NCI-H2196 (cell line): ENCODE results near the gene MYO9A.

Experiments
- DNase-seq: peaks from one replicate; lab custom pipeline; 2025; ENCODE audit not compliant: unreplicated experiment; lab: John Stamatoyannopoulos, UW

Gene MYO9A, protein sequence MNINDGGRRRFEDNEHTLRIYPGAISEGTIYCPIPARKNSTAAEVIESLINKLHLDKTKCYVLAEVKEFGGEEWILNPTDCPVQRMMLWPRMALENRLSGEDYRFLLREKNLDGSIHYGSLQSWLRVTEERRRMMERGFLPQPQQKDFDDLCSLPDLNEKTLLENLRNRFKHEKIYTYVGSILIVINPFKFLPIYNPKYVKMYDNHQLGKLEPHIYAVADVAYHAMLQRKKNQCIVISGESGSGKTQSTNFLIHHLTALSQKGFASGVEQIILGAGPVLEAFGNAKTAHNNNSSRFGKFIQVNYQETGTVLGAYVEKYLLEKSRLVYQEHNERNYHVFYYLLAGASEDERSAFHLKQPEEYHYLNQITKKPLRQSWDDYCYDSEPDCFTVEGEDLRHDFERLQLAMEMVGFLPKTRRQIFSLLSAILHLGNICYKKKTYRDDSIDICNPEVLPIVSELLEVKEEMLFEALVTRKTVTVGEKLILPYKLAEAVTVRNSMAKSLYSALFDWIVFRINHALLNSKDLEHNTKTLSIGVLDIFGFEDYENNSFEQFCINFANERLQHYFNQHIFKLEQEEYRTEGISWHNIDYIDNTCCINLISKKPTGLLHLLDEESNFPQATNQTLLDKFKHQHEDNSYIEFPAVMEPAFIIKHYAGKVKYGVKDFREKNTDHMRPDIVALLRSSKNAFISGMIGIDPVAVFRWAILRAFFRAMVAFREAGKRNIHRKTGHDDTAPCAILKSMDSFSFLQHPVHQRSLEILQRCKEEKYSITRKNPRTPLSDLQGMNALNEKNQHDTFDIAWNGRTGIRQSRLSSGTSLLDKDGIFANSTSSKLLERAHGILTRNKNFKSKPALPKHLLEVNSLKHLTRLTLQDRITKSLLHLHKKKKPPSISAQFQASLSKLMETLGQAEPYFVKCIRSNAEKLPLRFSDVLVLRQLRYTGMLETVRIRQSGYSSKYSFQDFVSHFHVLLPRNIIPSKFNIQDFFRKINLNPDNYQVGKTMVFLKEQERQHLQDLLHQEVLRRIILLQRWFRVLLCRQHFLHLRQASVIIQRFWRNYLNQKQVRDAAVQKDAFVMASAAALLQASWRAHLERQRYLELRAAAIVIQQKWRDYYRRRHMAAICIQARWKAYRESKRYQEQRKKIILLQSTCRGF (N-terminal part only)

DNA sequence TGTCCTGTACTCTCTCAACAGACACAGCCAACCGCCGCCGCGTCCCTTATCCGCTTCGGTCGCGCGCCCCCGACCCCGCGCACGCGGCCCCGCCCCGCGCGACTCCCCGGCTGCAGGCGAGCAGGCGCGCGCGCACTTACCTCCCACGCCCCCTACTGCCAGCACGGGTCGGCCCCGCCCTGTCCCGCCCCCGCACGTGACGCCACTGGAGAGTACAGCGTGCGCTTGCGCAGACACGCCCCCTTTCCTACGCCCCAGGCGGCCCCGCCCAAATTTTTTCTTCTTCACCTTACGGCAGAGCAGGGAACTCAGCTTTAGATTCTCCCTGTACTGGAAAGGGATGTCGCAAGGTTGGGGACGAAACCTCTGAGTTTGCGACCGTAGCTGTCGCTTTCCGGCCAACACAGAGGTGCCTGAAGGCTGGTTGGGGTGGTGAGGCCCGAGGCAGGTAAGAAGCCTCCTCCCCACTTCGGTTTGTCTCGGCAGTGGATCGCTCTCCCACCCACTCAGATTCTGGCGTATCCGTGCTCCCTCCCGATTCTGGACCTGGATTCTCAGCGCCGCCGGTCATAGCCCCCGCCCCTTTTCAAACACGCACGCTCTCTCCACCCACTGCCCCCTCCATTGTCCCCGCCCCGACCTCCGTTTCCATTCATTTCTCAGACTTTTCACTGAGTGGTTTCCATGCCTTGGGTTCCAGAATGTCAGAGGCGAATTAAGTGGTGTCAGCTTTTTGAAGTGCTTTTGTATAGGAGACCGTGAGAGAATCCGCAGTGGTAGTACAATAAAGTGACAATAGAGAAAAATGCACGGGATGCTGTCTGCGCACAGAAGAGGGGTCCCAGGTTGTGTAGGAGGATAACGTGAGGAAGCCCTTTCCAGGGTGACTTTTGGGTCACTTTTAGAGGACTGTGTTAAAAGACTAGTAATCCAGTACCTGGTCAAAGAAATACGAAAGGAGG, at the start of gene MYO9A, which contains the start of gene SENP8:
Gene MYO9A (minus strand): TSS at position 134 of the 962 bp plus-strand sequence. CDS start 71,587 bp downstream, outside the sequence.
Gene SENP8 (plus strand): TSS at position 387 of the 962 bp plus-strand sequence. CDS start 21,221 bp downstream, outside the sequence.
- DNase-seq, result peak; percentile 91

DNA sequence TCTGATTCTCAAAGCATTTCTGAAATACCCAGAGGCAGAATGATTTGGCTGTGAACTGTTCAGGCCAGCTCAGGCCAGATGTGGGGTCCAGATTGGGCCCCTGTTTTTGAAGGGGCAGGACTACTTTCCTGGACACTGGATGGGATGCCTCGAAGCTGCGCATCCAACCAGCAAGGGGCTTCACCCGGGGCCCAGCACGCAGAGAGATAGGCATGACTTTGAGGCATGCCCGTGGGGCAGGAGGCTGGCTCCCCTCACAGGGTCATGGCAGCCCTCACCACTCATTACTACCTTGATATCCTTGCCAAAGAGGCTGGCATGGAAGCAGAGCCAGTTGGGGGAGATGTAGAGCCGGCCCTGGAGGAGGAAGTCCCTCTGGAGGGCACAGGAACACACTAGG, 49.5 kb upstream of the MYO9A start:
- DNase-seq, result no peak

DNA sequence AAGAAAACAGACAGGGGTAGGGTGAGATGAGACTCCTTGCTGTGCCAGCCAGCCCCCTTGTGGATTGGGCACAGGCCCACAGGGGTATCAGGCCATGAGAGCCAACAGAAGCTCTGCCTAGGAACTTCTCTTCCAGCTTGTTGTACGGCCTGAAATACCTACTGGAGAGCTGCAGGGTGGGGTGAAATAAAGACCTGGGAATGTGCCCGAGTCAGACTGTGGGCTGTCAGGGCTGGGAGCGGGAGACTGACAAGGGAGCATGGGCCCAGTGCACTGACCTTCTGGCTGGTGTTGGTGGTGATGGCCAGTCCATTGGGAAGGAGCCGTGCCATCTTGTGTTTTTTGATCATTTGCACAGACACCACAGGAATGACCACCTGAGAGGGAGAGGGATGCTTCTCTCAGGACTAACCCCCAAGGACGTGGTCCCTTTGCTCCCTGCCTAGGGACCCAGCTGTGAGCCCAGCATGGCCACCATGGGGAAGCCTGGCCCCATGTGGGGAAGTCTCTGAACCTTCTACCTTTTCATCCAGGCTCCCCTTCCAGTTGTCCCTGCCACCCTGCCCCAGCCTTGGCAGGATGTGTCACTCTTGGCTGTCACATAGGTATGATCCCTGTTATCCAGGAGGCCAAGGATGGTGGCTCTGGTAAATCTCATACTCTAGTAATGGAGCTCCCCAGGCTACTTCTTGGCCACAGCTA, 48.9 kb upstream of the MYO9A start:
- no peak for DNase-seq

DNA sequence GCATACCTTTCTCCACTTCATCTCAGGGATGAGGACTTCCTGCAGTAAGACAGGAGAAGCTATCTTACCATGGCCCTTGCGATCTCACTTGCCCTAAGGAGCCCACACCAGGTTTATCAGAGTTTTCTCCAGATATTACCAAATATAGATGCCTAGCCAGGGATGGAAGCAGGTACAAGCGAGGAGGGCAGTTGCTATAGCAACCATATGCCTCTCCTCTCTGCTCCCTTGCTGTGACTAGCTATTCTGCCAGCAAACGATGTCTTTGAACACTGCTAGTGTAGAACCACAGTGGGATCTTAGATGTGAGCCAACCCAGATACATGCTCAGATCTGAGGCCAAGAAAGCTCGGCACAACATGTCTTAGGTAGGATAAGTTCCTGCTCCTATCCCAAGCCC, 45.8 kb upstream of the MYO9A start:
- no peak for DNase-seq

DNA sequence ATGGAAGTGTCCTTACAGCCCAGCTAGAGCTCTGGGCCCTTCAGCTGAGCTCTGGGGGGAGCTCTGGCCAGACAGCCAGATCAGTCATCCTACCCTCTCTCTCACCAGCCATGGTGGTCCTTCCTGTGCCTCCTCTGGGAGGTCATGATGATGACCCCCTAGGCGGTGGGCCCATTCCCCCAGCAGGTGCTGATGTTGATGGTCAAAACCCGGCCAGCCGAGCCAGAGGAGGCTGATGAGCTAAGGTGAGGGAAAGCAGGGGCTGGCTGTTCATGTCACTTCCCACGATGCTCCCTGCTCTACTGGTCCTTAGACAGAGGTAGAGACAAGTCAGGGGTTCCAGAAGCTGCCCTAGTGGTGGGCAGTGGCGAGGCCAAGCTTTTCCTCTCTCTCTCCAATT, 44.6 kb upstream of the MYO9A start:
- no peak for DNase-seq

DNA sequence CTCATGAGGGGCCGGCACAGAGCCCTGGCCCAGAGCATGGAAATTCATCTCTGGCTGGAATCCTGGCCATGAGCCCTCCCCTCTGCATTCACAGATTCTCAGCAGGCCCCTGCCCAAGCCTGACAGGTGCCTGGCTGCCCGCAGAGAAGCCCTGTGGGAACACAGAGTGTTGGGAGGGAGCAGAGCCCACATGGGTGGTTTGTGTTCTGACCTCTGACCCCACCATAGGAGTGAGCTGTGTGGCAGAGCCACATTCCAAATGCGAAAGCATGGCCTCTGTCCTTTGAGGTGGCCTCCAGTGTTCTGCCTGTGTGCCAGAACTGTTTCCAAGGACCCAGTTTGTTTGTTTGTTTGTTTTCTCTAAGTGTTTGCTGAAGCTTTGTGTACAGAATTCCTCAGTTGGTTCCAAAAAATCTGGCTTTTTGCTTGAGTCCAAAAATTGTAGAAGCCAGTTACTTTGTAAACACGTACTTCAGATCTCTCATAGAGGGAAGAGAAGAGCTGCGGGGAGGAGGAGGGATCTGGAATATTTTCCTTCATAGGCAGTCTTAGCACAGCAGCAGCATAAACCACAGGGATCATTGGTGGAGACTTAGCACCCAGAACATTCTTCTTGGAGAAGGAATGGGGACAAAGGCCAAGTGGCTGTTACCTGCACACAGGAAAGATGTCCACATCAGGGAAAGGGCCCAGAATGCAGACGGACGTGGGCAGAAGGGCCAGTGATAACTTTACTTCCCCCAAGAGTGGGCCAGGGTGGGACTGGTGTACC, 43.6 kb upstream of the MYO9A start:
- no peak for DNase-seq

DNA sequence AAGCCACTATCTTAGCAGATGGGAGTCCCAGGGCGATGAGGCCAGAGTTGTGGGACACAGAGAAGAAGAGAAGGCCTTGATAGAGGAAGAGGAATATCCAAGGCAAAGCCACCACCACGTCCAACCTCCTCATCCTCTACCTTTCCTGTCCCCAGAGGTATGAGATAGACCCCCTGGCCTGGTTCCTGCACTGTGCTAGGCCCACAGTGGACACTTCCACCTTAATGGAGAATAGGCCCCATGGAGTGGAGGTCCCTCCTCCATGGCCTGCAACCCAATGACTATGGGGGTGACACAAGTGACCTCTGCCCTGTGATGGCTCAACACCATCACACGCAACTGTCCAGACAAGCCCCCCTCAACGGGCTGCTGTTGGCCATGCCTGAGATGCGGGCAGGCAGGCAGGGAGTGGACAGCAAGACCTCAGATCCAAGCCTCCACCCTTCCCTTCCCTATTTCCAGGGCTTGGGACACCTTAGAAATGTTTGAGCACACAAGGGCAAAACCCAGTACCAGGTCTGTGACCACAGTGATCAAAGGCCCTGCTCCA, 42.8 kb upstream of the MYO9A start:
- no peak for DNase-seq

DNA sequence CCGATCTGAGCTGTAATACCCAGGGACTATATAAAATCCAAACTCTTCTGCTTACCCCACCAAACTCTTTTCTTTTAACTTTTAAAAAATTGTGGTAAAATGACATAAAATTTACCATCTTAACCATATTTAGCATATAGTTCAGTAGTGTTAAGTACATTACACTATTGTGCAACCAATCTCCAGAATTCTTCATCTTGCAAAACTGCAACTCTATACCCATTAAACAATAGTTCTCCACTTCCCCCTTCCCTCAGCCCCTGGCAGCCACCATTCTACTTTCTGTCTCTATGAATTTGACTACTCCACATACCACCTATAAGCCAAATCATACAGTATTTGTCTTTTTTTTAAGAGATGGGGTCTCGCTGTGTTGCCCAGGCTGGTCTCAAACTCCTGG, 39.0 kb upstream of the MYO9A start:
- no peak for DNase-seq

DNA sequence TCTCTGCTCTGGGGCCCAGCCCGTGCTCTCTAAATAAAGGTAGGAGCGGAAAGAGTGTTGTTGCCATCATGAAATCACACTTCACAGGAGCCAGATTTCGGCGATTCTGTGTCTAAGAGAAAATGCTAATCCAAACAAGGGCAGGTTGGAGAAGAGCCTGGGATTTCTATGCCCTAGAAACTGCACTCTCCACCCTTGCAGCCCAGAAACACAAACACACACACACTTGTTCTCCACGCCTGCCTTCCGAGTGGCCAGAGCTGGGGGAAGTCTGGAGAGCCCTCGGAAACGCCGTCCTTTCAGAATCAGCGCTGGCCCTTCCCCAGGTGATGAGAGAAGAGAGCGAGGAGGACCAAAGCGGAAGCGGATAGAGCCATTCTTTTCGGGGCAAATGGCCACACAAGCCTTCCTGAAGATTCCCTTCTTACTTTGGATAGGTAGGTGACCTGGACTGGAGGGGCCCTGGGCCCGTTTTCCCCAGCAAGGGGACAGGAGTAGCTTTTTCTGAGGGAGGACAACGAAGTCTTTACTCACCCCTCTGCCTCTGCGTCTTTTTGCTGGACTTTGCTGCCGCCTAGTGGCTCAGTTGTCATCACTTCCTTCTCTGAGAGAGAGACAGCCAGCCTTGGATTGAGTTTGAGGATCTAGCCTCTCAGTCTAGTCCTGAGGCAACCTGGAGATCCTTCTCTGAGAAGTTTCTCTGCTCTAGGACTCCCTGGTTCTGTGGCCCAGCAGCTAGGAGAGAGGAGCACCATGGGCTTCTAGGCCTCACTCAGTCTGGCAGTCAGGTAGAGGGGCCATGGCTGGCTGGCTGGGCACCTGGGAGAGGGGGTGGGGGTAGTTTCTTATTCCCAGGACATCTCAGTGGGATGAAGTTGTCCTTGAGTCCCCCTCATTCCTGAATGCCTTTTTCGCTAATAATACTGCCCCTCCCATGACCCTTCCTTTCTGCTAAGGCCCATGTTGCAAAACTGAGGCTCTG, 38.0 kb upstream of the MYO9A start:
- DNase-seq, result peak; percentile 72

DNA sequence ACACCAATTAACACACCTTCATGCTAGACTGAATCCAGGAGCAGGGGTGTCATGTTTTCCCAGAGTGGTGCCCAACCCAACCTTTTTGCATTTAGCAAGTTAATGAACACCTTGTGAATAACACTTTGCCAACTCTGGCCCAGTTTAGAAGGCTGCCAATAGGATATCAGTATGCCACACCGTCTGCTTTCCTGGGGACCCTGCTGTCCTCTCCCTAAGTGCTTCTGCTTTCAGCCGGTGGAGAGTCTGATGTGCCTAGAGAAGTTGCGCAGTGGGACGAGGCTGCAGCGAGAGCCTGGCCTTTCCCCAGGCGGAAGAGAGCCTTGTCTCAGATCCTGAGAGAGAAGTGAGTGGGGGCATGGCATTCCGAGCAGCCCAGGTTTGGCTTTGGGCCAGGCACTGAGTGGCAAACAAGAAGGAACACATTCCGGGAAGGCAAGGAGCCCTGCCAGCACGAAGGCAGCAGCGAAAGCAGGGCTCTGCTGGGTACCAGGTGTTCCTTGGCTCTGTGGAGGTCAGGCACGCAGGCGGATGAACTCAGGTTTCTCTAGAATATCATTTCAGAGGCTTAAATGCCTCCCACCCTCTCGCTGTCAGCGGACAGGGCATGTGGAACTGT, 37.2 kb upstream of the MYO9A start:
- peak; percentile 69 for DNase-seq

DNA sequence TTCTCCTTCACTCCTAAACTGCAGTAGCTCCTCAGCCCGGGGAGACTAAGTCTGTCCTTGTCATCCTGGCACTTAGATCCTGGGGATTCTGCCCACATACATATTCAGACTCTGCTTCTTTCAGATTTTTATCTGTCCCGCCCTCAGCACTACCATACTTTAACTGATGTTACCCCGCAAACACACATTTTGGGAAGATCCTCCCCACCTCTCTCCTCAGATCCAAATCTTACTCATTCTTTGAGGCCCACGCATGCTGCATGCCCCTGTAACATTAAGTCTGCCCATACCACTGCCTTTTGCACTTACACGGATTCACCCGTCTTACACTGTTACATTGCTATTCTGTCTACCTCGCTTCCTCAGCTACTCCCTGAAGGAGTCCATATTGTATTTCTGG, 36.4 kb upstream of the MYO9A start:
- no peak for DNase-seq

DNA sequence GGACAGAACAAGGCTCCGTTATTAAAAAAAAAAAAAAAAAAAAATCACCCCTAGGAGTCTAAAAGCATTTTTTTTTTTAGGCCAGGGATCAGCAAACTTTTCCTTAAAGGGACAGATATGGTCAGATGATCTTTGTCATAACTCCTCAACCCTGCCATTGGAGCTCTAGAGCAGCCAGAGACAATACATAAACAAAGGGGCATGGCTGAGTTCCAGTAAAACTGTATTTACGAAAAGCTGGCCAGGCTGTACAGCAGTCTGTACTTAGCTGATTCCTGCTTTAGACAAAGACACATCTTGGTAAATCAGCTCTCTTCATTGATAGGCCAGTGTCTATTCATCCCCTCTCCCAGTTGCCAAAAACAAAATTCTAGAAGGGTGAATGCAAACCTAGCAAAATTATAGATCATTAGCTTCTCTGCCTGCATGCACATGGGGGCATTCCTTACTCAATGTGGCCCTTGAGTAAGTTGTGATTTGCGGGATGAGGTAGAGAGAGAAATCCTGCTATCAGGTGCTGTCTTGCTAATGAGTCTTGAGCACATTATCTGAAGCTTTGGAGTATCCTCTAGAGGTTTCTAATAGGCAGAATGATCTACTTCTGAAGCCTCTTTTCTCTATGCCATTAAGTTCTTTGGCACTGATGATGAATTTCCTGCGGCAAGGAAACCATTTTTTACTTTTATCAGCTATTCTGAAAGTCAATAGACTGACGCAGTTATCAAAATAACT, 35.5 kb upstream of the MYO9A start:
- peak; percentile 8 for DNase-seq

DNA sequence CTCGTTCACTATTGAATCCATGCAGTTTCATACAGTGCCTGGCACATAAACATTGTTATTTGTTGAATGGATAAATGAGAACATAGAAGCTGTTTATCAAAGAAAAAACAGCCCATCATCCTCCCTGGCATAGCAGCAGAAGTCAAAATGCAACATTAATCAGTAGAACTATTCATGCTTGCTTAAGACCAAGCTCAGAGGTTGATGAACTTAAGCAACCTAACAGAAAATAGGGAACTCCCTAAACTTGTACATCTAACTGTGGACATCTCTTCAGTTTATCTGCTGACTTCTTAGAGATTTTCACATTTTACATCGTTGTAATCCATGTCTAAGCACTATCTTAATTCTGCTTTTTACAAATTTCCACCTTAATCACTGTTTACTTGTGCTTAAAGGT, 29.5 kb upstream of the MYO9A start:
- no peak for DNase-seq

DNA sequence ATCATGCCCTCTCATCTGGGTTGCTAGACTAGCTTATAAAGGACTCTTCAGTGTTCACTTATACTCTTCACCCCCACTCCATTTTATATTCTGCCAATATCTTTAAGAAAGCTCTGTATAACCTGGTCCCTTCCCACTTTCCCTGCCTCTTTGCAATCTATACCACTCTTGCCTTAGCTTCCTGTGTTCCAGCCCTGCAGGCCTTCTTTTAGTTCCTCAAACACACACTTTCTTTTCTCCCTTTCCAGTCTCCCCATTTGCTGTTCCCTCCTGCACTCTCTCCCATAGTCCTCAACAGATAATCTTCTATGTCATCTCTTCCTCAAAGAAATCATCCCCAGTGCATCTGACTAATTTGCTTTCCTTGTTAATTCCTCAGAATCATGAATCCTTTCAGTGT, 29.0 kb upstream of the MYO9A start:
- no peak for DNase-seq

DNA sequence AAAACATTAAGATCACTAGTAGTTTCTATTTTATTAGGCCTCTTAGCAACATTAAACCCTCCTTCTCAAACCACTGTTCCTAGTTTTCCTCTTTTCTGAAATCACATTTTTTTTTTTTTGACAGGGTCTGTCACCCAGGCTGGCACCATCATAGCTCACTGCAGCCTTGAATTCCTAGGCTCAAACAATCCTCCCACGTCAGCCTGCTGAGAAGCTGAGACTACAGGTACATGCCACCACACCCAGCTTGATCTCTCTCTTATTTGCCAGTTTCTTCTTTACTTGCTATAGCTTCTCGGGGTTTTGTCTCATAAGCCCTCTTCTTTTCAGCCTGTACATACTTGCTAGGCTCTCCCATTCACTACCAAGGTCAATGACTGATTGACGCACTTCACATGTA, 28.3 kb upstream of the MYO9A start:
- no peak for DNase-seq
